ENCODE measurements around the gene CHODL. TPM values are rescaled to one million over a fixed set of nuclear protein-coding genes. Genes with fewer than 3 reads are reported as not detected.

Gene CHODL, protein sequence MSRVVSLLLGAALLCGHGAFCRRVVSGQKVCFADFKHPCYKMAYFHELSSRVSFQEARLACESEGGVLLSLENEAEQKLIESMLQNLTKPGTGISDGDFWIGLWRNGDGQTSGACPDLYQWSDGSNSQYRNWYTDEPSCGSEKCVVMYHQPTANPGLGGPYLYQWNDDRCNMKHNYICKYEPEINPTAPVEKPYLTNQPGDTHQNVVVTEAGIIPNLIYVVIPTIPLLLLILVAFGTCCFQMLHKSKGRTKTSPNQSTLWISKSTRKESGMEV
- total RNA-seq, result not detected in 2 replicates

DNA sequence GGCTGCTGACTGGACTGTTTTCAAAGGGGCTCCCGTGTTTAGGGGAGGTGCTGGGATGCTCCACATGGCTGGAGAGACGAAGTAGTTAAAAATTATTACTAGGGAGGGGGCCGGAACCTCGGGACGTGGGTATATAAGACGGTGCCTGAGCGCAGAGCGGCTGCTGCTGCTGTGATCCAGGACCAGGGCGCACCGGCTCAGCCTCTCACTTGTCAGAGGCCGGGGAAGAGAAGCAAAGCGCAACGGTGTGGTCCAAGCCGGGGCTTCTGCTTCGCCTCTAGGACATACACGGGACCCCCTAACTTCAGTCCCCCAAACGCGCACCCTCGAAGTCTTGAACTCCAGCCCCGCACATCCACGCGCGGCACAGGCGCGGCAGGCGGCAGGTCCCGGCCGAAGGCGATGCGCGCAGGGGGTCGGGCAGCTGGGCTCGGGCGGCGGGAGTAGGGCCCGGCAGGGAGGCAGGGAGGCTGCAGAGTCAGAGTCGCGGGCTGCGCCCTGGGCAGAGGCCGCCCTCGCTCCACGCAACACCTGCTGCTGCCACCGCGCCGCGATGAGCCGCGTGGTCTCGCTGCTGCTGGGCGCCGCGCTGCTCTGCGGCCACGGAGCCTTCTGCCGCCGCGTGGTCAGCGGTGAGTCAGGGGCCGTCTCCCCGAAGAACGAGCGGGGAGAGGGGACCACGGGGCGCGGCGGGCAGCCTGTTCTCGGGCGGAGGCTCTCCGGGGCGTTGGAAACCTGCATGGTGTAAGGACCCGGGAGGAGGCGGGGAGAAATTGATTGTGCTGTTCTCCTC is at the start of gene CHODL:
Gene CHODL, plus strand, starts transcription at position 163 of the 793 bp plus-strand sequence. Its CDS starts 391 bp downstream, at position 554.

Other genes starting within 250 kb of the CHODL start
- gene TMPRSS15, start 159.0 kb downstream of the CHODL start, total RNA-seq, result not detected in 2 replicates

Measured in endothelial cell of coronary artery (primary cell).